ENCODE data around the gene TGFBR2.
A peak's percentile ranks its signal among the peaks of the same experiment; 100 is the strongest.

The TGFBR2 gene

GRCh38 chr3:30632521-30632920, 26.1 kb downstream of the TGFBR2 start:
- TF ChIP-seq CTCF (conservative IDR thresholded peaks at IDR 0.05; ENCODE audit: control insufficient read depth, insufficient read depth, low read depth, low read length): no peak
- DNase-seq (ENCODE audit: low read depth): no peak
- no peak overlapping the region for H3K4me3 ChIP-seq (ENCODE audit: control insufficient read depth, low read depth, low read length)

GRCh38 chr3:30633718-30634117, 27.3 kb downstream of the TGFBR2 start:
- DNase-seq (ENCODE audit: low read depth): no peak
- no peak overlapping the region for H3K4me3 ChIP-seq (ENCODE audit: control insufficient read depth, low read depth, low read length)
- no peak for TF ChIP-seq CTCF (conservative IDR thresholded peaks at IDR 0.05; ENCODE audit: control insufficient read depth, insufficient read depth, low read depth, low read length)

GRCh38 chr3:30634761-30635735, 28.6 kb downstream of the TGFBR2 start:
- no peak for TF ChIP-seq CTCF (conservative IDR thresholded peaks at IDR 0.05; ENCODE audit: control insufficient read depth, insufficient read depth, low read depth, low read length)
- H3K4me3 ChIP-seq (ENCODE audit: control insufficient read depth, low read depth, low read length): no peak overlapping the region
- DNase-seq (ENCODE audit: low read depth): no peak

- no peak for DNase-seq (ENCODE audit: low read depth)
- no peak for TF ChIP-seq CTCF (conservative IDR thresholded peaks at IDR 0.05; ENCODE audit: control insufficient read depth, insufficient read depth, low read depth, low read length)
- no peak overlapping the region for H3K4me3 ChIP-seq (ENCODE audit: control insufficient read depth, low read depth, low read length)
Measured at GRCh38 chr3:30637310-30638219, 31.2 kb downstream of the TGFBR2 start.

GRCh38 chr3:30638685-30639412, 32.4 kb downstream of the TGFBR2 start:
- peak; percentile 21 for DNase-seq (ENCODE audit: low read depth)
- H3K4me3 ChIP-seq (ENCODE audit: control insufficient read depth, low read depth, low read length): no peak overlapping the region
- TF ChIP-seq CTCF (conservative IDR thresholded peaks at IDR 0.05; ENCODE audit: control insufficient read depth, insufficient read depth, low read depth, low read length): no peak

GRCh38 chr3:30639937-30640336, 33.5 kb downstream of the TGFBR2 start:
- no peak for TF ChIP-seq CTCF (conservative IDR thresholded peaks at IDR 0.05; ENCODE audit: control insufficient read depth, insufficient read depth, low read depth, low read length)
- H3K4me3 ChIP-seq (ENCODE audit: control insufficient read depth, low read depth, low read length): no peak overlapping the region
- no peak for DNase-seq (ENCODE audit: low read depth)
